ENCODE data around the gene GALNTL6. TPM values are rescaled to one million over a fixed set of nuclear protein-coding genes. Genes with fewer than 3 reads are reported as not detected.

GALNTL6 gene
- total RNA-seq, 1 experiment from 2014 or later: not detected

DNA sequence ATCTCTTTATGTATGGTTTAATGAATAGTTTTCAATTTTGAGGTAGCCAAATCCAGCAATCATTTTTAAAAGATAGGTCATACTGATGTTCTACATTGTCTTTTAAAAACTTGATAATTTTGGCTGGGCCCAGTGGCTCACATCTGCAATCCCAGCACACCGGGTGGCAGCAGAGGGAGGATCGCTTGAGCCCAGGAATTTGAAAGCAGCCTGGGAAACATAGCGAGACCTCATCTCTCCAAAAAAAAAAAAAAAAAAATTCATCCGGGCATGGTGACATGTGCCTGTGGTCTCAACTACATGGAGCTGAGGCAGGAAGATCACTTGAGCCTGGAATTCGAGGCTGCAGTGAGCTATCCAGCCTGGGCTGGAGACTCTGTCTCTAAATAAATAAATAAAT is 419.8 kb downstream of the GALNTL6 start:
- H3K23me2 ChIP-seq (ENCODE audit: insufficient read length, low read depth, low read length, poor library complexity, severe bottlenecking): no peaks in the 10 kb centered on the region
- no peak overlapping the region for H3K9ac ChIP-seq (ENCODE audit: extremely low read depth, insufficient read length, low read length)
- H4K5ac ChIP-seq (ENCODE audit: insufficient read length, low read depth, low read length): no peak overlapping the region
- no peak overlapping the region for H3K4ac ChIP-seq (ENCODE audit: low read depth, low read length)
- no peaks in the 10 kb centered on the region for H3K79me1 ChIP-seq (ENCODE audit: insufficient read depth, low read depth, low read length, poor library complexity, severe bottlenecking)
- WGBS (ENCODE audit: extremely low coverage, insufficient read length, low lambda C conversion rate): no CpG with 5 or more reads among the region's 5 CpGs
- no peak overlapping the region for H2BK12ac ChIP-seq (ENCODE audit: insufficient read length, low read depth, low read length)
- H4K20me1 ChIP-seq (ENCODE audit: control insufficient read depth, insufficient read depth, insufficient read length): no peaks in the 10 kb centered on the region
- no peak overlapping the region for H3K18ac ChIP-seq (ENCODE audit: insufficient read length, low read depth, low read length)
- Mint-ChIP-seq H3K27me3 (ENCODE audit: low read depth) (no peaks in the 10 kb centered on the region), H3K4me3 (no peak overlapping the region), H3K9me3 (no peaks in the 10 kb centered on the region), H3K27ac (no peak overlapping the region; a peak in 1 of 7 replicates), H3K4me1 (no peaks in the 10 kb centered on the region; a peak in 1 of 4 replicates), H3K36me3 (ENCODE audit: insufficient read depth in 1 of 3, low read depth in 3 of 3) (no peaks in the 10 kb centered on the region; a peak in 1 of 7 replicates)
- no peak overlapping the region for H3T11ph ChIP-seq (ENCODE audit: low read length)
- no peaks in the 10 kb centered on the region; the same call in 1 of the 2 replicates for H3K4me1 ChIP-seq (ENCODE audit: insufficient read depth, low read length)
- H4K8ac ChIP-seq (replicated peaks; ENCODE audit: insufficient read length, low read depth, low read length): no peak overlapping the region
- no peak overlapping the region for H3K27ac ChIP-seq (ENCODE audit: insufficient read length, low read depth, low read length)
- no peak overlapping the region for H3K23ac ChIP-seq (ENCODE audit: insufficient read length, low read depth, low read length)
- H2AK5ac ChIP-seq (ENCODE audit: insufficient read length, low read length): no peak overlapping the region
- no peak overlapping the region for H3K14ac ChIP-seq (ENCODE audit: insufficient read depth, low read length)
- no peaks in the 10 kb centered on the region for H3K9me3 ChIP-seq (ENCODE audit: control insufficient read depth, low read depth, low read length)
- H2BK15ac ChIP-seq (ENCODE audit: low read depth, low read length): no peak overlapping the region
- TF ChIP-seq, protein P1, sequence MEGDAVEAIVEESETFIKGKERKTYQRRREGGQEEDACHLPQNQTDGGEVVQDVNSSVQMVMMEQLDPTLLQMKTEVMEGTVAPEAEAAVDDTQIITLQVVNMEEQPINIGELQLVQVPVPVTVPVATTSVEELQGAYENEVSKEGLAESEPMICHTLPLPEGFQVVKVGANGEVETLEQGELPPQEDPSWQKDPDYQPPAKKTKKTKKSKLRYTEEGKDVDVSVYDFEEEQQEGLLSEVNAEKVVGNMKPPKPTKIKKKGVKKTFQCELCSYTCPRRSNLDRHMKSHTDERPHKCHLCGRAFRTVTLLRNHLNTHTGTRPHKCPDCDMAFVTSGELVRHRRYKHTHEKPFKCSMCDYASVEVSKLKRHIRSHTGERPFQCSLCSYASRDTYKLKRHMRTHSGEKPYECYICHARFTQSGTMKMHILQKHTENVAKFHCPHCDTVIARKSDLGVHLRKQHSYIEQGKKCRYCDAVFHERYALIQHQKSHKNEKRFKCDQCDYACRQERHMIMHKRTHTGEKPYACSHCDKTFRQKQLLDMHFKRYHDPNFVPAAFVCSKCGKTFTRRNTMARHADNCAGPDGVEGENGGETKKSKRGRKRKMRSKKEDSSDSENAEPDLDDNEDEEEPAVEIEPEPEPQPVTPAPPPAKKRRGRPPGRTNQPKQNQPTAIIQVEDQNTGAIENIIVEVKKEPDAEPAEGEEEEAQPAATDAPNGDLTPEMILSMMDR (conservative IDR thresholded peaks at IDR 0.05): peak; percentile 49; the same call in 2 of the 3 replicates
- DNase-seq: peak; percentile 57
- H3K27me3 ChIP-seq (ENCODE audit: insufficient read depth, low read length): no peaks in the 10 kb centered on the region
- no peak overlapping the region for H2BK20ac ChIP-seq (ENCODE audit: low read depth, low read length, poor library complexity, severe bottlenecking)
- no peak overlapping the region for H2BK5ac ChIP-seq (ENCODE audit: insufficient read length, low read length)
- no peak overlapping the region for H3K56ac ChIP-seq (ENCODE audit: insufficient read length, low read depth, low read length)
- no peak overlapping the region for H2AFZ ChIP-seq (ENCODE audit: low read length)
- no peak overlapping the region for H3K4me2 ChIP-seq (ENCODE audit: insufficient read depth, insufficient read length, low read length)
- no peaks in the 10 kb centered on the region for H3K79me2 ChIP-seq (ENCODE audit: insufficient read depth, low read length)
- H4K91ac ChIP-seq (ENCODE audit: insufficient read length, low read depth, low read length): no peak overlapping the region
- H2BK120ac ChIP-seq (ENCODE audit: low read depth, low read length, poor library complexity, severe bottlenecking): no peak overlapping the region
